HG03354 (cell line): Measurements from ENCODE around the gene S100A7A.
"Not testable (repeated sequence)": the region's sequence is repeated elsewhere in the genome, so short reads cannot be mapped to it uniquely, and the experiment has no call there.

ENCODE experiments used
- ATAC-seq: cut with Tn5 transposase; IDR thresholded peaks from one replicate; pipeline ENCODE4 v1.9.1; 2021; ENCODE audit warnings: mild to moderate bottlenecking; ENCODE audit not compliant: unreplicated experiment, poor library complexity, severe bottlenecking

Gene S100A7A

DNA sequence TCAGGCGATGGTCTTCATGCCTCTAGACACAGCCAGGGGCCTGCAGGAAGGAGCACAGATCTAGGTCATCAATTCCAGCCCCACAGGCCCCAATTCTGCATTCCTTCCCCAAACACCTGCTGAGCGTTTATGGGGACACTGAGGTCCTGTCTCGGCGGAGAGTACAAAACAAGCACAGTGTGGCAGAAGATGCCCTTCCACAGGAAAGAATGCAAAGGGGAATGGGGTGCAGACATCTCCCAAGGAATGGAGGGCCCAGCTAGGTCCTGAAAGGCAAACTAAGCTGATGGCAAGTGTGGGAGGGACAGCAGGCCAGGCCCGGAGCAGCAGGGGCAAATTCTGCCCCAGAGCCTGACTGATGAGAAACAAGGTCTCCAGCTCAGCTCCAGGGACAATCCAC is 21.9 kb upstream of the S100A7A start:
- ATAC-seq, result no peak

GRCh38 chr1:153395136-153395685 is 21.1 kb upstream of the S100A7A start:
- ATAC-seq, result no peak

DNA sequence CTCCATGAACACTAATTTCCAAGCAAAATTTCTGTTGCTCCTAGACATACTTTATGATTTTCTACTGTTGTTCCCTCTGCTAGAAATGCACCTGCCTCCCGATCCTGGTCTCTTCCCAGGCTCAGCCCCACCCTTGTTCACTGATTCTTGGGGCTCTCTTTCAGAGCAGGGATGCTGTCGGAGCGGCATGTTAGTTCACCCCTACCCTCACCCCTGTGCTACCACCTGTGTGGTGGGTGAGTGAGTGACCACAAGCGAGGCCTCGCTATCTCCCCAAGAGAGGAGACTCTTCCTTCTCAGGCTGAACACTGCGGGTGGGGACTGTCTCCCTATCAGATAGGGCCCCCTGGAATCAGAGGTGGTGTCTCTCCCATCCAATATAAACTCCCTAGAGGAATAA is 20.5 kb upstream of the S100A7A start:
- ATAC-seq, result no peak

GRCh38 chr1:153396461-153396860 is 19.9 kb upstream of the S100A7A start:
- no peak for ATAC-seq

GRCh38 chr1:153397051-153397923 is 19.0 kb upstream of the S100A7A start:
- no peak for ATAC-seq

GRCh38 chr1:153397924-153398651 is 18.2 kb upstream of the S100A7A start:
- ATAC-seq, result no peak

DNA sequence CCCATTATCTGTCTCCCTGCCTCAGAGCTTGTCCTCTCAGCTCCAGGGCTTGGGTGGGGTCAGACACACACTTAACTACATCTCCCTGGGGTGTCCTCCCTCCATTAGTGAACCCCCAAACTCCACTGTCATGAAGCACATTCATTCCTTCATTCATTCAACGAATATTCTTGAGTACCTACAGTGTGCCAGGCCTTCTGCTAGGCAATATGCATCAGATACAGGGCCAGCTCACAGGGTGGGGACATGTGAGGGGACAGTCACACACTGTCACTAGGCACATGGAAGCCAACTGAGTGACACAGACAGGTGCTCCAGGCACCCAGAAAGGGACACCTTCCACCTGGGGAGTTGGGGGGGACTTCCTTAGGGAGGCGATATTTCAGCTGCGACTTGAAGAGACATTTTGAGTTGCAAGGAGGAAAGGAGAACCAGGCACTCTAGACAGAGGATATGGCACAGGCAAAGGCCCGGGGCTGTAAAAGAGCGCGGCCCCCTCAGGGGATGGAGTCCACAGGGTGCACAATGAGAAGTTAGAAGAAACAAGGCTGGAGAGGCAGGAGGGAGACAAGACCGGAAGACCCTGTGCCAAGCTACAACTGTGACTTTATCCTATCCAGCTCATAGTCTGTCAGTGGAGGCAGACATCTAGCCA is 16.8 kb upstream of the S100A7A start:
- no peak for ATAC-seq

DNA sequence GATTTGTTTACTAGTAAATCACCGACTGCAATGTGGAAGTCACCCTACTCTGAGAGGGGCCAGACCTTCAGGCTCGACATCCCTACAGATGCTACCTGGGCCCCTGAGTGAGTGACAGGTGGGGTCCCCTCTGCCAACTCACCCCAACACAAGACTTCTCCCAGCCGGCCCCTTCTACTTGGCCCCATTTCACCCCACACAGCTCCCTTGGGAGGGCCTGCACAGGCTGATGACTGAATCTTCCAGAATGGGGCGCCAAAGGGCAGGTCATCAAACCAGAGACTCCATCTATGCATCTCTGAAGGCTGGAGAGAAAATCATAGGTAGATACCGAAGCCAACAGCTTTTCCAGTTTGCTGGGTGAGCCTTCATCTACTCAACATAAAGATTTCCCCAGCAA is 16.1 kb upstream of the S100A7A start:
- no peak for ATAC-seq

DNA sequence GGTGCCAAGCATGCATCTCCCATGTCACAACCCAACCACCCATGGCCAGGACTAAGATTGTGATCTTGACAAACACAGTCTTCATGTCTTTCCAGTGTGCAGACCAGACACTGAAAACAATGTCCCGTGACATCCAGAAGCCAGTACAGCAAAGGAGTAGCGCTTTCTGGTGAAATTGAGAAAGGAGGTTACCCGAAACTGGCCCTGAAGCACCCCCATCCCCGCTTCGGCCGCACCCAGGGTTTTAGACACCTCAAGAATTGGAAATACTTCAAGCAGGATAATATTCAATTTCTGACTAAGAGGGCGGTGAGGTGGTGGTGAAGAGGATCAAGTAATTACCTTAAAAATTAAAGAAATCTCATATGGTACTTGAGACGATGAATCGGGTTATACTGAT is 14.9 kb upstream of the S100A7A start:
- no peak for ATAC-seq

- ATAC-seq, result no peak
Measured at GRCh38 chr1:153402226-153402625, 14.1 kb upstream of the S100A7A start.

DNA sequence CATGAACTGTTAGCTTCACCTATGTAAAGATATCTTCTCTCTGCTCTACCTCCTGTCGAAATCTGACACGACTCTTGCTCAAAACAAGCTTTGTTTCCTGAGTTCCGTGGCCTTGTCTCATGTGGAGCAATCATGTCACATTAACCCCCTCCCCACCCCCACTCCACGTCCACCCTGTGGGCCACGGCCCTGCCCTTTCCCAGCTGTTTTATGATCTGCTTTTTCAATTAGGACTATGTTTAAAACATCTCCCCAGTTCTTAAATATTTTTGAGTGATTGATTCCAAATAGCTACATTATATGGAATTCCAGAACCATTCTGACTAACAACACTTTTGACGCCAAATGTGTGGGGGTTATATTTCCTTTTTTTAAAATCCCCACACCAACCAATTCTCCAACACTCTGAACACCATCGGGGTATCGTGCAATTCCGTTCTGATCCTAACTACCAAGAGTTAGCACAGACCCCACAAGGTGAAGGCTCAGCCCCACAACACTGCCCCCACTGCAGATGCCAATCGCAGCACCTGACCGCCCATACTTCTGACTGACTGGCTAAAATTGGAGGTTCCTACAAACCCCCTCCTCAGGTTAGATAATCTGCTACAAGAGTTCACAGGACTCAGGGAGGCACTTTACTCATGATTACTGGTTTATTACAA is 12.8 kb upstream of the S100A7A start:
- no peak for ATAC-seq

DNA sequence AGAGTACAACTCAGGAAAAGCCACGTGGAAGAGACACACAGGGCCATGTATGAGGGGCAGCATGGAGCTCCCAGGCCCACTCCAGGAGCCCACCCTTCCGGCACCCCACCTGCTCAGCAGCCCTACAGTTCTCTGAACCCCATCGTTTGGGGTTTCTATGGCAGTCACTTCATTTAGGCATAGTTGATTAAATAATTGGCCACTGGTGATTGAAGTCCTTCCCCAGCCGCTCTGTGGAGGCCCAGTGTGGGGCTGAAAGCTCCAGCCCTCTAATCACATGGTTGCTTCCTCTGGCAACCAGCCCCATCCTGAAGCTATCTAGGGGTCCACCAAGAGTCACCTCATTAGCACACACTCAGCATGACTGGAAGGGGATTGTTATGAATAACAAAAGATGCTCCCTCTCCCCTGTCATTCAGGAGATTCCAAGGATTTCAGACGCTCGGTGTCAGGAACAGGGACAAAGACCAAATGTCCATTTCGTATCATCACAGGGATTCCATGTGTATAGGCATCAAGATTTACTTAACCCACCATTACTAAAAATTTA is 12.2 kb upstream of the S100A7A start:
- ATAC-seq, result no peak

GRCh38 chr1:153404768-153405167 is 11.6 kb upstream of the S100A7A start:
- ATAC-seq, result no peak

- ATAC-seq, result not testable (repeated sequence)
Measured at GRCh38 chr1:153405825-153406599, 10.3 kb upstream of the S100A7A start.

DNA sequence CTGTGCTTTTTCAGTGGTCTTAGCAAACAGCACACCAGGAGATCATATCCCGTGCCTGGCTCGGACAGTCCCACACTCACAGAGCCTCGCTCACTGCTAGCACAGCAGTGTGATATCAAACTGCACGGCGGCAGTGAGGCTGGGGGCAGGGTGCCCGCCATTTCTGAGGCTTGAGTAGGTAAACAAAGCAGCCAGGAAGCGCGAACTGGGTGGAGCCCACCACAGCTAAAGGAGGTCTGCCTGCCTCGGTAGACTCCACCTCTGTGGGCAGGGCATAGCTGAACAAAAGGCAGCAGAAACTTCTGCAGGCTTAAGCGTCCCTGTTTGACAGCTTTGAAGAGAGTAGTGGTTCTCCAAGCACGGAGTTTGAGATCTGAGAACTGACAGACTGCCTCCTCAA is 9.0 kb upstream of the S100A7A start:
- ATAC-seq, result not testable (repeated sequence)

DNA sequence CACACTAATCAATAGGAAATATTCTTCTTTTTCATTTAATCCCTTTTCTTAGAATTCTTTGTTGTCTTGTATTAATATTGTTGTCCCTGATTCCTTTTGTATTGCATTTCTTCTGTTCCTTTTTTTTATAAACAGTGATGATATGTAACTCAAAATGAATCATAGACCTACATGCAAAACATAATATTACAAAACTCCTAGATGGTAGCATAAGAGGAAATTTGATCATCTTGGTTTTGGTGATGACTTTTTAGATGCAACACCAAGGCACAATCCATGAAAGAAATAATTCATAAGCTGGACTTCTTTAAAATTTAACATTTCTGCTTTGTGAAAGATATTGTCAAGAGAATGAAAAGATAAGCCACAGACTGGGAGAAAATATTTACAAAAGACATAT is 2.4 kb upstream of the S100A7A start:
- not testable (repeated sequence) for ATAC-seq

DNA sequence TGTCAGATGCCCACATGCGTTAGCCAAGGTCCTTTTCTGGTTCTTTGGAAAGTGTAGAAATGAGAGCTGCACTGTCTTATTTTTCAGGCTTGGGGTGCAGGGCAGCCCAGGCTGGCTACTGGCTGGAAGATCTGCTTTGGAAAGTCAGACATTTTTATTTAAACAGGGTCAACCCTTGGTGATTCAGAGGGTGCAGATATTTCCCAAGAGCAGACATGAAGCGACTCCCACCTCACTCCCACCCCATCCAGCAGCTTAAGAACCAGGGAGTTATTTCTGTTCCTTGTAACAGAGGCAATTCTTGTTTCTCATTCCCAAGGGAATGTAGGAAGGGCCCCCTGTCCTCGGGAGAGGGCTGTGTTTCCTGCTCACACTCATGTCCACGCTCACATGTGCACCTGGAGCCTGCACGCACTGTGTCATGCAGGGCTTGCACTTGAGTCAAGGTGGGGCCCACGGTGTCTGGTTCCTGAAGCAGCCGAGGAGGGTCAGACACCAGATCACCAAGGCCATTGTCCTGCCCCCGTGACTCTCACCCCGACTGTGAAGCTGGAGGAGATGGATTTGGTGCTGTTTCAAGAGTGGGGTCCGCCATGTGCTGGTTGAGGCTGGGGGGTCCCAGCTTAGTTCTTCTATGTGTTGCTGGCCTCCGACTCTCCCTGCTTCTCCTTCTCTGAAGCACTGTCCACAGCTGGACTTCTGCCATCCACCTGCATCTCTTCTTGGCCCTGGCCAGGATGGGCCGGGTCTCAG is 992 bp downstream of the S100A7A start:
- ATAC-seq, result no peak

DNA sequence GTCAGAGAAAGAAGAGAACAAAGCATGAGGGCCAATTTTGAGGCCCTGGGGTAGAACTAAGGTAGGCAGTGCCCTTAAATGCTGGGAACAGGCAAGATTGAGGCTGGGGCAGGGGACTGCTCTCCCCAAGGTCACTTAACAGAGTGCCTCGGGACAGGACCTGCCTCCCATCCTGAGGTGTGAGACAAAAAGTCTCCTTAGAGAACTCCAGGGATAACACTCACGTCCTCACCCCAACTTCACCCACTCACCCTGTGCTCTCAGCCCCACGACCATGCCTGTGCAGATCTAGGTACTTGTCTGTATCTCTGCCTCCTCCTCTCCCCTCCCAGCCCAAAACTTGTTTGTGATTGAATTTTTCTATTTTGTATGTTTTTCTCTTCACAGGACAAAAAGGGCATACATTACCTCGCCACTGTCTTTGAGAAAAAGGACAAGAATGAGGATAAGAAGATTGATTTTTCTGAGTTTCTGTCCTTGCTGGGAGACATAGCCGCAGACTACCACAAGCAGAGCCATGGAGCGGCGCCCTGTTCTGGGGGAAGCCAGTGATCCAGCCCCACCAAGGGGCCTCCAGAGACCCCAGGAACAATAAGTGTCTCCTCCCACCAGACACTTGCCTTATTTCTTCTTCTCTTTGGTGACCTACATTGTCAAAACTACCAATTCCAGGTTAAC is 2.6 kb downstream of the S100A7A start:
- not testable (repeated sequence) for ATAC-seq
